SK-N-SH (cell line): Measurements from ENCODE around the gene RPH3AL. TPM values are rescaled to one million over a fixed set of nuclear protein-coding genes. Genes with fewer than 3 reads are reported as not detected.

Source experiments
- CTCF ChIA-PET: fragments of 300-600, 350-600 bp; formaldehyde crosslinking; extraction: SDS; loops from one replicate; lab custom pipeline; 2021; lab: Yijun Ruan, JAX
- POLR2A ChIA-PET: fragments of 350-600 bp; sonication (Branson Sonifier 250); formaldehyde crosslinking; extraction: SDS; loops from one replicate; lab custom pipeline; 2020; ENCODE audit warnings: antibody characterized with exemption, inconsistent platforms; lab: Yijun Ruan, JAX
- DNase-seq: peaks from one replicate; pipeline ENCODE4 v3.0.0; 2012
- H2AFZ ChIP-seq: fragments of 200-600 bp; sonication (generic); 2 replicates; pipeline ENCODE4 v1.8.1; 2016; ENCODE audit warnings: antibody characterized with exemption, mild to moderate bottlenecking, low read depth
- H3F3A ChIP-seq: fragments of 200-600 bp; sonication (generic); replicated peaks from 2 replicates; pipeline ENCODE3; 2016; ENCODE audit warnings: antibody characterized with exemption, mild to moderate bottlenecking; ENCODE audit not compliant: insufficient read depth
- H3K27ac ChIP-seq, 2 experiments: fragments of 200-500 bp in 1 of 2; fragments of 200-600 bp in 1 of 2; sonication (Bioruptor generic) in 1 of 2; sonication (generic), shearing (Covaris generic) in 1 of 2; 2 replicates each; pipeline versions ENCODE4 v1.5.1 to v1.6.1; 2014 to 2016; ENCODE audit warnings: low read depth in 2 of 2, inconsistent platforms in 1 of 2, low read length in 1 of 2, mild to moderate bottlenecking in 1 of 2, mixed read lengths in 1 of 2
- H3K27me3 ChIP-seq: fragments of 200-600 bp; sonication (generic), shearing (Covaris generic); 2 replicates; pipeline ENCODE4 v1.6.1; 2016; ENCODE audit warnings: mixed run types; ENCODE audit not compliant: insufficient read depth
- H3K36me3 ChIP-seq, 2 experiments: fragments of 200-500 bp in 1 of 2; fragments of 200-600 bp in 1 of 2; sonication (Bioruptor generic) in 1 of 2; sonication (generic) in 1 of 2; replicated peaks in 1 of 2; 2 replicates each; pipeline versions ENCODE3 to v1.5.1; 2014 to 2016; ENCODE audit warnings: low read length in 1 of 2, mild to moderate bottlenecking in 1 of 2; ENCODE audit not compliant: insufficient read depth in 2 of 2, control insufficient read depth in 1 of 2
- H3K4me1 ChIP-seq, 2 experiments: fragments of 200-500 bp in 1 of 2; fragments of 200-600 bp in 1 of 2; sonication (Bioruptor generic) in 1 of 2; sonication (generic), shearing (Covaris generic) in 1 of 2; 2 replicates each; pipeline versions ENCODE4 v1.5.1 to v1.6.1; 2014 to 2016; ENCODE audit warnings: low read depth in 1 of 2, low read length in 1 of 2, mixed run types in 1 of 2; ENCODE audit not compliant: insufficient read depth in 2 of 2, control insufficient read depth in 1 of 2
- H3K4me2 ChIP-seq: fragments of 200-600 bp; sonication (generic), shearing (Covaris generic); 2 replicates; pipeline ENCODE4 v1.6.1; 2017; ENCODE audit warnings: mixed run types
- H3K4me3 ChIP-seq, 2 experiments: fragments of 200-500 bp in 1 of 2; fragments of 200-600 bp in 1 of 2; sonication (Bioruptor generic) in 1 of 2; sonication (generic), shearing (Covaris generic) in 1 of 2; 2 replicates each; pipeline versions ENCODE4 v1.5.1 to v1.8.1; 2014 to 2016; ENCODE audit warnings: low read depth in 2 of 2, inconsistent platforms in 1 of 2, low read length in 1 of 2, mild to moderate bottlenecking in 1 of 2, mixed read lengths in 1 of 2, moderate library complexity in 1 of 2
- H3K79me2 ChIP-seq: fragments of 200-600 bp; sonication (generic); 2 replicates; pipeline ENCODE4 v1.8.1; 2017; ENCODE audit warnings: mild to moderate bottlenecking; ENCODE audit not compliant: insufficient read depth
- H3K9ac ChIP-seq: fragments of 200-600 bp; sonication (generic); 2 replicates; pipeline ENCODE4 v1.6.1; 2017; ENCODE audit warnings: mixed run types
- H3K9me2 ChIP-seq: fragments of 200-600 bp; sonication (generic); 2 replicates; pipeline ENCODE4 v1.6.1; 2017; ENCODE audit warnings: mixed run types
- H3K9me3 ChIP-seq: fragments of 200-600 bp; sonication (generic); 2 replicates; pipeline ENCODE4 v1.6.1; 2017; ENCODE audit warnings: mixed run types, mild to moderate bottlenecking, moderate library complexity
- H4K20me1 ChIP-seq: fragments of 200-600 bp; sonication (generic); 2 replicates; pipeline ENCODE4 v1.6.1; 2017; ENCODE audit warnings: mild to moderate bottlenecking, mixed run types; ENCODE audit not compliant: insufficient read depth
- CTCF ChIP-seq: fragments of 200-600 bp; sonication (generic); IDR thresholded peaks from 2 replicates; pipeline ENCODE4 v1.6.1; 2017; ENCODE audit warnings: antibody characterized with exemption, mild to moderate bottlenecking, moderate library complexity
- EZH2phosphoT487 ChIP-seq: fragments of 200-600 bp; sonication (generic); IDR thresholded peaks from 2 replicates; pipeline ENCODE4 v1.6.1; 2017; ENCODE audit warnings: low read depth, mixed run types, mild to moderate bottlenecking, antibody characterized with exemption, moderate library complexity, borderline replicate concordance
- FOXJ3 ChIP-seq: sonication (generic); formaldehyde crosslinking; IDR thresholded peaks from 2 replicates; pipeline ENCODE4 v1.5.1; 2020; ENCODE audit warnings: mild to moderate bottlenecking, missing genetic modification reagents
- GABPA ChIP-seq: IDR thresholded peaks from 2 replicates; pipeline ENCODE4 v1.4.0; 2012; ENCODE audit warnings: low read depth, mild to moderate bottlenecking
- IRF3 ChIP-seq: fragments of 150-350 bp; IDR thresholded peaks from 2 replicates; pipeline ENCODE4 v1.6.1; 2016; ENCODE audit warnings: mild to moderate bottlenecking, low read depth, low read length
- JUND ChIP-seq: IDR thresholded peaks from 2 replicates; pipeline ENCODE4 v1.4.0; 2012
- NFIC ChIP-seq: IDR thresholded peaks from 2 replicates; pipeline ENCODE4 v1.4.0; 2012; ENCODE audit warnings: borderline replicate concordance
- NRF1 ChIP-seq: IDR thresholded peaks from 2 replicates; pipeline ENCODE4 v1.6.1; 2012; ENCODE audit warnings: low read depth, mild to moderate bottlenecking, low read length
- RAD21 ChIP-seq: IDR thresholded peaks from 2 replicates; pipeline ENCODE4 v1.6.1; 2012; ENCODE audit warnings: mild to moderate bottlenecking, low read length
- SMC3 ChIP-seq: IDR thresholded peaks from 2 replicates; pipeline ENCODE4 v1.6.1; 2012; ENCODE audit warnings: low read depth, low read length, improper control_type of control experiment
- TEAD4 ChIP-seq: IDR thresholded peaks from 2 replicates; pipeline ENCODE4 v1.4.0; 2012; ENCODE audit warnings: mild to moderate bottlenecking, borderline replicate concordance; ENCODE audit not compliant: insufficient read depth
- USF1 ChIP-seq: IDR thresholded peaks from 2 replicates; pipeline ENCODE4 v1.4.0; 2012; ENCODE audit warnings: low read depth, borderline replicate concordance
- USF2 ChIP-seq: fragments of 150-350 bp; IDR thresholded peaks from 2 replicates; pipeline ENCODE4 v1.6.1; 2017; ENCODE audit warnings: antibody characterized with exemption, low read length, low read depth, borderline replicate concordance
- WGBS: methylation state at CpG from one replicate; pipeline ENCODE4 v1.1.6; 2017; ENCODE audit warnings: low lambda C conversion rate; 5-methylcytosine and 5-hydroxymethylcytosine counted together
- polyA plus RNA-seq, 3 experiments: library from polyadenylated mRNA; depleted of rRNA; stranded (reverse); fragments of >200 nt; gene quantifications; 2 replicates each; pipeline ENCODE4 v1.2.3, GENCODE V29; 2012

Gene RPH3AL
- polyA plus RNA-seq, 1 of the 3 experiments (the other 2 are of a cell fraction): 2.9 TPM

GRCh38 chr17:204427-205147 lies 148.0 kb downstream of the RPH3AL start:
- no peak for DNase-seq
- Histone ChIP-seq H3K27ac (no peak overlapping the region), H3K79me2 (no peaks in the 10 kb centered on the region), H3K9me2 (no peaks in the 10 kb centered on the region), H2AFZ (no peak overlapping the region), H3K4me2 (no peak overlapping the region), H3K27me3 (no peaks in the 10 kb centered on the region), H4K20me1 (no peaks in the 10 kb centered on the region), H3K36me3 (no peaks in the 10 kb centered on the region), H3K9ac (no peak overlapping the region), H3K4me3 (no peak overlapping the region)
- CTCF ChIA-PET: interaction anchor here (0.6 kb wide), 1 partner anchor 57 kb away, joined by 3 read pairs; no protein-coding TSS in a partner anchor
- POLR2A ChIA-PET: no interaction called here
- WGBS: 52% methylated on average over 10 of the region's 11 CpGs
- TF ChIP-seq TEAD4: no peak
- no peak for TF ChIP-seq FOXJ3 (CRISPR knock-in tag)
- TF ChIP-seq GABPA: no peak
- no peak for TF ChIP-seq CTCF
- TF ChIP-seq JUND: no peak
- no peak for TF ChIP-seq IRF3
- TF ChIP-seq EZH2phosphoT487: no peak
- no peak for TF ChIP-seq SMC3
- no peak for TF ChIP-seq USF1
- TF ChIP-seq NFIC: no peak
- TF ChIP-seq USF2: no peak
- TF ChIP-seq NRF1: no peak
- TF ChIP-seq RAD21: no peak
- TF ChIP-seq, all 33 proteins: peak for 0
- no peaks in the 10 kb centered on the region; a peak in 1 of 4 replicates for H3K4me1 ChIP-seq
- no peaks in the 10 kb centered on the region for H3K9me3 ChIP-seq
- H3F3A ChIP-seq: no peaks in the 10 kb centered on the region
